Neural progenitor cell (in vitro differentiated cells): ENCODE measurements around the gene RNF126.

Source experiments
- CTCF ChIP-seq: fragments of 200-600 bp; sonication (generic); IDR thresholded peaks from 2 replicates; pipeline ENCODE4 v1.5.1; 2017; ENCODE audit warnings: antibody characterized with exemption, mild to moderate bottlenecking
- EZH2 ChIP-seq: fragments of 200-600 bp; sonication (generic); IDR thresholded peaks from 2 replicates; pipeline ENCODE4 v1.6.1; 2017; ENCODE audit warnings: antibody characterized with exemption, mild to moderate bottlenecking, moderate library complexity
- EZH2phosphoT487 ChIP-seq: fragments of 200-600 bp; sonication (generic); IDR thresholded peaks from 2 replicates; pipeline ENCODE4 v1.6.1; 2017; ENCODE audit warnings: antibody characterized with exemption

GRCh38 chr19:618674-619285 is 44.2 kb downstream of the RNF126 start:
- TF ChIP-seq EZH2 (no peak), CTCF (no peak), EZH2phosphoT487 (no peak)
